OCI-LY3 (cell line): ENCODE data around the gene ATP5PB.

ENCODE experiments used
- H2AFZ ChIP-seq: fragments of 200-600, 300-600 bp; shearing (Covaris generic); 2 replicates; pipeline ENCODE4 v1.6.0; 2014; ENCODE audit warnings: antibody characterized with exemption, low read depth, low read length
- H3K27ac ChIP-seq: fragments of 200-600, 300-600 bp; sonication (generic); 2 replicates; pipeline ENCODE4 v1.5.1; 2014; ENCODE audit warnings: mild to moderate bottlenecking, low read length, moderate library complexity, mixed read lengths
- H3K27me3 ChIP-seq: fragments of 200-600, 300-600 bp; sonication (generic); 2 replicates; pipeline ENCODE4 v1.6.1; 2014; ENCODE audit warnings: low read depth, low read length, mixed read lengths
- H3K36me3 ChIP-seq: fragments of 200-600, 300-600 bp; sonication (generic); replicated peaks from 2 replicates; pipeline ENCODE3; 2014; ENCODE audit warnings: low read depth, low read length, mixed read lengths
- H3K4me1 ChIP-seq: fragments of 300-600, 200-600 bp; sonication (generic); 2 replicates; pipeline ENCODE4 v1.6.1; 2014; ENCODE audit warnings: low read length, mixed read lengths
- H3K4me2 ChIP-seq: fragments of 200-600, 300-600 bp; sonication (generic); 2 replicates; pipeline ENCODE4 v1.6.1; 2014; ENCODE audit warnings: low read length, mixed read lengths
- H3K4me3 ChIP-seq: fragments of 300-600, 200-600 bp; sonication (generic); 2 replicates; pipeline ENCODE4 v1.5.1; 2014; ENCODE audit warnings: antibody characterized with exemption, mild to moderate bottlenecking, low read length, moderate library complexity
- H3K79me2 ChIP-seq: fragments of 300-600, 200-600 bp; shearing (Covaris generic); 2 replicates; pipeline ENCODE4 v1.6.1; 2014; ENCODE audit warnings: mild to moderate bottlenecking, low read length, mixed read lengths
- H3K9ac ChIP-seq: fragments of 300-600, 200-600 bp; shearing (Covaris generic); 2 replicates; pipeline ENCODE4 v1.6.0; 2014; ENCODE audit warnings: mild to moderate bottlenecking, low read length, moderate library complexity
- H3K9me3 ChIP-seq: fragments of 200-600, 300-600 bp; shearing (Covaris generic); 2 replicates; pipeline ENCODE4 v1.6.1; 2014; ENCODE audit warnings: low read length, mixed read lengths; ENCODE audit not compliant: insufficient read depth
- H4K20me1 ChIP-seq: fragments of 200-600, 300-600 bp; sonication (generic); 2 replicates; pipeline ENCODE4 v1.6.1; 2016; ENCODE audit warnings: low read length, mixed read lengths; ENCODE audit not compliant: insufficient read depth
- EZH2phosphoT487 ChIP-seq: fragments of 200-600 bp; shearing (Covaris generic); IDR thresholded peaks from 2 replicates; pipeline ENCODE4 v1.6.1; 2018; ENCODE audit warnings: antibody characterized with exemption, mixed run types, low read depth
- TF ChIP-seq, protein P1 (sequence below): fragments of 200-600, 300-600 bp; sonication (generic); IDR thresholded peaks from 2 replicates; pipeline ENCODE4 v1.5.1; 2014; ENCODE audit warnings: antibody characterized with exemption, low read length, low read depth

Gene ATP5PB

DNA sequence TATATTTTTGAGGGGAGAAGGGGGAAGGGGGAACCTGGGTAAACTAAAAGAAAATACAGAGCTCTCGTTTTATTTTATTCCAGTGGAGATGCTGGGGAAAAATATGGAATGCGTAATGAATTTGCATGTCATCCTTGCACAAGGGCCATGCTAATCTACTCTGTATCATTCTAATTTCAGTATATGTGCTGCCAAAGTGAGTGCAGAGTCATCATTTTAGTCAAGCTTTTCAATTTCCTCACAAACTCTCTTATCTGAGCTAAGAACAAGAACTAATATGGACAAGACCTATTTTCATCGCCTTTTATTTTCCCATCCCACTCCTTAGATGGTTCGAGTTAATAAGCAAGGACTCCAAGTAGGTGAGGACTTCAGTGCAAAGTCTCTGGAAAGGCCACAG is 41.0 kb downstream of the ATP5PB start:
- no peaks in the 10 kb centered on the region for H3K9me3 ChIP-seq
- H3K4me3 ChIP-seq = no peak overlapping the region
- no peaks in the 10 kb centered on the region for H4K20me1 ChIP-seq
- H3K27ac ChIP-seq = no peak overlapping the region
- TF ChIP-seq, protein P1, sequence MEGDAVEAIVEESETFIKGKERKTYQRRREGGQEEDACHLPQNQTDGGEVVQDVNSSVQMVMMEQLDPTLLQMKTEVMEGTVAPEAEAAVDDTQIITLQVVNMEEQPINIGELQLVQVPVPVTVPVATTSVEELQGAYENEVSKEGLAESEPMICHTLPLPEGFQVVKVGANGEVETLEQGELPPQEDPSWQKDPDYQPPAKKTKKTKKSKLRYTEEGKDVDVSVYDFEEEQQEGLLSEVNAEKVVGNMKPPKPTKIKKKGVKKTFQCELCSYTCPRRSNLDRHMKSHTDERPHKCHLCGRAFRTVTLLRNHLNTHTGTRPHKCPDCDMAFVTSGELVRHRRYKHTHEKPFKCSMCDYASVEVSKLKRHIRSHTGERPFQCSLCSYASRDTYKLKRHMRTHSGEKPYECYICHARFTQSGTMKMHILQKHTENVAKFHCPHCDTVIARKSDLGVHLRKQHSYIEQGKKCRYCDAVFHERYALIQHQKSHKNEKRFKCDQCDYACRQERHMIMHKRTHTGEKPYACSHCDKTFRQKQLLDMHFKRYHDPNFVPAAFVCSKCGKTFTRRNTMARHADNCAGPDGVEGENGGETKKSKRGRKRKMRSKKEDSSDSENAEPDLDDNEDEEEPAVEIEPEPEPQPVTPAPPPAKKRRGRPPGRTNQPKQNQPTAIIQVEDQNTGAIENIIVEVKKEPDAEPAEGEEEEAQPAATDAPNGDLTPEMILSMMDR = no peak
- TF ChIP-seq EZH2phosphoT487 = no peak
- H3K4me1 ChIP-seq = no peaks in the 10 kb centered on the region
- H3K27me3 ChIP-seq = no peaks in the 10 kb centered on the region
- no peak overlapping the region for H3K9ac ChIP-seq
- H3K4me2 ChIP-seq = no peak overlapping the region
- no peaks in the 10 kb centered on the region for H3K79me2 ChIP-seq
- no peak overlapping the region for H2AFZ ChIP-seq
- H3K36me3 ChIP-seq = no peaks in the 10 kb centered on the region

DNA sequence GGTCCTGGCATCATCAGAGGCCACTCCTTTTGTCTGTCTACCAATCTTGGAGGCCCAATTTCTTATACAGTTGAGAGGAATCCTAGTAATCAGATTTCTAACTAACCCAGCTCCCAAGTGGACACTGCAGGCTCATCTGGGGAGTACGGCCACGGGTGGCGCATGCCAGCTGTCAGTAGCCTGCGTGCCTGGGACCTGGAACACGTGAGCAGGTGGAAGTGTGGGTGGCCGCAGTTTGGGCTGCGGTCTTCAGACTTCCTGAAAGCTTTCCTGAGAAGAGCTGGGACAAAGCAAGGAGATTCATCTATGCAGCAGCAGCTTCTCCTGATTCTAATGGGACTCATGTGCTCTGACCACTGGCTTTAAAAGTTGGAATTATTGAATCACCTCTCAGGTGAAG is 41.8 kb downstream of the ATP5PB start:
- H3K79me2 ChIP-seq = no peaks in the 10 kb centered on the region
- H3K4me1 ChIP-seq = no peaks in the 10 kb centered on the region
- no peak overlapping the region for H3K27ac ChIP-seq
- H3K9ac ChIP-seq = no peak overlapping the region
- no peak overlapping the region for H3K4me3 ChIP-seq
- H3K9me3 ChIP-seq = no peaks in the 10 kb centered on the region
- no peaks in the 10 kb centered on the region for H3K36me3 ChIP-seq
- no peaks in the 10 kb centered on the region for H4K20me1 ChIP-seq
- TF ChIP-seq, protein P1 = no peak
- TF ChIP-seq EZH2phosphoT487 = no peak
- no peak overlapping the region for H3K4me2 ChIP-seq
- no peak overlapping the region for H2AFZ ChIP-seq
- H3K27me3 ChIP-seq = no peaks in the 10 kb centered on the region

DNA sequence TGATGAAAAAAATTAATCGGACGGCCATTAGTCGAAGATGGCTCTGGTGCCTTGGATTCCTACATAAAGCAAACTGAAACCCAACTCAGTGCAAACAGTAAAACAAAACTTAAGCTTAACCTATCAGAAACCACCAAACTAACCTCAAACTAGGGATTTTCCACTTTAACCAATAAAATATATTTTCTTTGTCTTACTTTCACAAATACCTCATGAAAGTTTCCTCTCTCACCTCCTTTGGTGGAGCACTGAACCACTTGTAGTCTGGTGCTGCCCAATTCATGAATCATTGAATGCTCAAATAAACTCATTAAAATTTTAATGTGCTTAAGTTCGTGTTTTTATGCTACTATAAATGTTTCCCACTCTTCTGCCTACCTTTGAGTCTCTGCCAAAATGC is 47.1 kb downstream of the ATP5PB start:
- H2AFZ ChIP-seq = no peak overlapping the region
- H3K27me3 ChIP-seq = no peaks in the 10 kb centered on the region
- H3K4me2 ChIP-seq = no peak overlapping the region
- H3K9ac ChIP-seq = no peak overlapping the region
- H3K4me3 ChIP-seq = no peak overlapping the region
- H3K79me2 ChIP-seq = no peaks in the 10 kb centered on the region
- TF ChIP-seq EZH2phosphoT487 = no peak
- TF ChIP-seq, protein P1 = no peak
- H3K9me3 ChIP-seq = peaks cover 7% of the 10 kb centered on the region; the same call in 1 of the 2 replicates
- peaks cover 4% of the 10 kb centered on the region for H3K36me3 ChIP-seq
- peaks cover 22% of the 10 kb centered on the region for H3K4me1 ChIP-seq
- no peaks in the 10 kb centered on the region for H4K20me1 ChIP-seq
- H3K27ac ChIP-seq = no peak overlapping the region

DNA sequence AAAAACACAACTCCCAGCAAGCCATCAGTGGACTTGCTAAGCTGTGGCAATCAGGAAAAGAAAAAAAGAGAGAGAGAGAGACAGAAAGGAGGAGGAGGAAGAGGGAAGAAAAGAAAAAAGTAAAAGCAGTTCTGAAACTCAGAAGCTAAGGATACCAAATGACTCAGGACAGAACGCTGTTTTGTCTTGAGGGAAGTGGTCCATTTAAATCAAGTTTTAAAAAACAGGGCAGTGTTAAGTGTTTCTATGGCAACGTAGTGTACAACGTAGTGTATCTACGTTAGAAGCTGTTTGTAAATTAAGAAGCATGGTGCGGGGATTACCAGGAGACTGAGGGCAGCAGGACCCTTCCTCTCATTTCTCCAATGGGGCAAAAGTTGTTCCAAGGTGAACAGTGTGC is 48.3 kb downstream of the ATP5PB start:
- H4K20me1 ChIP-seq = no peaks in the 10 kb centered on the region
- no peaks in the 10 kb centered on the region for H3K27me3 ChIP-seq
- H3K4me1 ChIP-seq = peaks cover 24% of the 10 kb centered on the region
- peak overlapping the region; percentile 57 for H3K4me2 ChIP-seq
- no peak overlapping the region for H2AFZ ChIP-seq
- peak overlapping the region; percentile 28 for H3K4me3 ChIP-seq
- peaks cover 7% of the 10 kb centered on the region; the same call in 1 of the 2 replicates for H3K9me3 ChIP-seq
- peak overlapping the region; percentile 45; the same call in 1 of the 2 replicates for H3K9ac ChIP-seq
- peak overlapping the region; percentile 70 for H3K27ac ChIP-seq
- peaks cover 4% of the 10 kb centered on the region for H3K36me3 ChIP-seq
- TF ChIP-seq EZH2phosphoT487 = no peak
- TF ChIP-seq, protein P1 = no peak
- H3K79me2 ChIP-seq = no peaks in the 10 kb centered on the region
